ENCODE data around the gene KLHL14. TPM values are rescaled to one million over a fixed set of nuclear protein-coding genes. Genes with fewer than 3 reads are reported as not detected.
"Not testable (repeated sequence)": the region's sequence is repeated elsewhere in the genome, so short reads cannot be mapped to it uniquely, and the experiment has no call there.

Gene KLHL14
- total RNA-seq, 2 experiments from 2014 or later = not detected

GRCh38 chr18:32672398-32672797, 100.4 kb downstream of the KLHL14 start:
- DNase-seq (no peak), ATAC-seq (no peak)
- H3K27ac Mint-ChIP-seq = no peak overlapping the region
- no peaks in the 10 kb centered on the region for H3K36me3 Mint-ChIP-seq (ENCODE audit: low read depth)
- ChIA-PET CTCF (interaction anchor here (0.7 kb wide), 1 partner anchor 177 kb away, joined by 3 read pairs; no protein-coding TSS in a partner anchor), POLR2A (no interaction called here)
- intact Hi-C loops (cut with DNase I, micrococcal nuclease) = no loop called here
- peaks cover 7% of the 10 kb centered on the region for H3K27me3 Mint-ChIP-seq
- H3K4me3 Mint-ChIP-seq = no peak overlapping the region
- H3K4me1 Mint-ChIP-seq = no peaks in the 10 kb centered on the region
- no peaks in the 10 kb centered on the region for H3K9me3 Mint-ChIP-seq (ENCODE audit: low read depth)

GRCh38 chr18:32670727-32671126, 102.1 kb downstream of the KLHL14 start:
- Mint-ChIP-seq H3K4me3 (no peak overlapping the region), H3K4me1 (no peaks in the 10 kb centered on the region), H3K9me3 (ENCODE audit: low read depth) (no peaks in the 10 kb centered on the region), H3K36me3 (ENCODE audit: low read depth) (no peaks in the 10 kb centered on the region), H3K27me3 (peaks cover 2% of the 10 kb centered on the region), H3K27ac (no peak overlapping the region)
- CTCF ChIA-PET = interaction anchor here (1.1 kb wide), 1 partner anchor 13 kb away, joined by 3 read pairs; no protein-coding TSS in a partner anchor
- POLR2A ChIA-PET = no interaction called here
- ATAC-seq = no peak
- no peak for DNase-seq
- intact Hi-C loops (cut with DNase I, micrococcal nuclease) = no loop called here

- intact Hi-C loops (cut with DNase I, micrococcal nuclease) = no loop called here
- H3K36me3 Mint-ChIP-seq (ENCODE audit: low read depth) = no peaks in the 10 kb centered on the region
- POLR2A ChIA-PET = no interaction called here
Observed at GRCh38 chr18:32669549-32670165, 103.2 kb downstream of the KLHL14 start.

GRCh38 chr18:32668956-32669355, 103.9 kb downstream of the KLHL14 start:
- ChIA-PET CTCF (interaction anchor here (0.7 kb wide), 1 partner anchor 16 kb away, joined by 3 read pairs; no protein-coding TSS in a partner anchor), POLR2A (no interaction called here)
- H3K27ac Mint-ChIP-seq = no peak overlapping the region
- DNase-seq = no peak
- H3K9me3 Mint-ChIP-seq (ENCODE audit: low read depth) = no peaks in the 10 kb centered on the region
- no peak for ATAC-seq
- no peak overlapping the region for H3K4me3 Mint-ChIP-seq
- H3K4me1 Mint-ChIP-seq = no peaks in the 10 kb centered on the region
- H3K36me3 Mint-ChIP-seq (ENCODE audit: low read depth) = no peaks in the 10 kb centered on the region
- intact Hi-C loops (cut with DNase I, micrococcal nuclease) = no loop called here
- H3K27me3 Mint-ChIP-seq = peaks cover 2% of the 10 kb centered on the region

More at GRCh38 chr18:32669549-32670165, 103.2 kb downstream of the KLHL14 start:
- no peak overlapping the region for H3K27ac Mint-ChIP-seq
- no peaks in the 10 kb centered on the region for H3K4me1 Mint-ChIP-seq
- no peaks in the 10 kb centered on the region for H3K9me3 Mint-ChIP-seq (ENCODE audit: low read depth)
- DNase-seq = peak; percentile 7
- H3K4me3 Mint-ChIP-seq = no peak overlapping the region
- no peak for ATAC-seq
- CTCF ChIA-PET = no interaction called here
- peaks cover 2% of the 10 kb centered on the region for H3K27me3 Mint-ChIP-seq

- Mint-ChIP-seq H3K4me3 (no peak overlapping the region), H3K36me3 (ENCODE audit: low read depth) (no peaks in the 10 kb centered on the region), H3K27ac (no peak overlapping the region), H3K27me3 (peaks cover 2% of the 10 kb centered on the region), H3K9me3 (ENCODE audit: low read depth) (no peaks in the 10 kb centered on the region), H3K4me1 (no peaks in the 10 kb centered on the region)
- intact Hi-C loops (cut with DNase I, micrococcal nuclease) = no loop called here
- ChIA-PET CTCF (no interaction called here), POLR2A (no interaction called here)
- ATAC-seq (no peak), DNase-seq (peak; percentile 4)
Observed at GRCh38 chr18:32661486-32662299, 111.1 kb downstream of the KLHL14 start.

GRCh38 chr18:32654507-32654906, 118.3 kb downstream of the KLHL14 start:
- H3K27ac Mint-ChIP-seq; H3K4me1 Mint-ChIP-seq; ATAC-seq; H3K27me3 Mint-ChIP-seq; POLR2A ChIA-PET; DNase-seq; intact Hi-C loops (cut with DNase I, micrococcal nuclease); H3K36me3 Mint-ChIP-seq (ENCODE audit: low read depth); H3K9me3 Mint-ChIP-seq (ENCODE audit: low read depth); H3K4me3 Mint-ChIP-seq; CTCF ChIA-PET: not testable (repeated sequence)

- H3K27ac Mint-ChIP-seq; H3K4me1 Mint-ChIP-seq; POLR2A ChIA-PET; H3K4me3 Mint-ChIP-seq; H3K27me3 Mint-ChIP-seq; CTCF ChIA-PET; ATAC-seq; H3K9me3 Mint-ChIP-seq (ENCODE audit: low read depth); H3K36me3 Mint-ChIP-seq (ENCODE audit: low read depth); intact Hi-C loops (cut with DNase I, micrococcal nuclease); DNase-seq: not testable (repeated sequence)
Observed at GRCh38 chr18:32637659-32638058, 135.2 kb downstream of the KLHL14 start.

GRCh38 chr18:32637226-32637625, 135.6 kb downstream of the KLHL14 start:
- H3K36me3 Mint-ChIP-seq (ENCODE audit: low read depth) = no peaks in the 10 kb centered on the region
- ChIA-PET CTCF (no interaction called here), POLR2A (no interaction called here)
- no peaks in the 10 kb centered on the region for H3K9me3 Mint-ChIP-seq (ENCODE audit: low read depth)
- ATAC-seq = no peak
- H3K27me3 Mint-ChIP-seq = peaks cover 5% of the 10 kb centered on the region
- H3K4me3 Mint-ChIP-seq = no peak overlapping the region
- intact Hi-C loops (cut with DNase I, micrococcal nuclease) = no loop called here
- no peak for DNase-seq
- H3K27ac Mint-ChIP-seq = no peak overlapping the region
- H3K4me1 Mint-ChIP-seq = no peaks in the 10 kb centered on the region

GRCh38 chr18:32634876-32635431, 137.9 kb downstream of the KLHL14 start:
- ChIA-PET POLR2A (no interaction called here), CTCF (no interaction called here)
- peaks cover 7% of the 10 kb centered on the region for H3K27me3 Mint-ChIP-seq
- DNase-seq (no peak), ATAC-seq (no peak)
- H3K4me1 Mint-ChIP-seq = no peaks in the 10 kb centered on the region
- H3K27ac Mint-ChIP-seq = no peak overlapping the region
- H3K36me3 Mint-ChIP-seq (ENCODE audit: low read depth) = no peaks in the 10 kb centered on the region
- no peak overlapping the region for H3K4me3 Mint-ChIP-seq
- intact Hi-C loops (cut with DNase I, micrococcal nuclease) = no loop called here
- no peaks in the 10 kb centered on the region for H3K9me3 Mint-ChIP-seq (ENCODE audit: low read depth)

GRCh38 chr18:32629981-32630700, 142.7 kb downstream of the KLHL14 start:
- intact Hi-C loops (cut with DNase I, micrococcal nuclease) = no loop called here
- Mint-ChIP-seq H3K27me3 (peaks cover 7% of the 10 kb centered on the region), H3K4me1 (no peaks in the 10 kb centered on the region), H3K4me3 (no peak overlapping the region), H3K36me3 (ENCODE audit: low read depth) (no peaks in the 10 kb centered on the region), H3K9me3 (ENCODE audit: low read depth) (no peaks in the 10 kb centered on the region), H3K27ac (no peak overlapping the region)
- no peak for DNase-seq
- no peak for ATAC-seq
- CTCF ChIA-PET = no interaction called here
- POLR2A ChIA-PET = no interaction called here

GRCh38 chr18:32629292-32629691, 143.5 kb downstream of the KLHL14 start:
- no peaks in the 10 kb centered on the region for H3K36me3 Mint-ChIP-seq (ENCODE audit: low read depth)
- intact Hi-C loops (cut with DNase I, micrococcal nuclease) = no loop called here
- ChIA-PET POLR2A (no interaction called here), CTCF (no interaction called here)
- no peaks in the 10 kb centered on the region for H3K4me1 Mint-ChIP-seq
- no peak for DNase-seq
- ATAC-seq = no peak
- no peak overlapping the region for H3K4me3 Mint-ChIP-seq
- no peaks in the 10 kb centered on the region for H3K9me3 Mint-ChIP-seq (ENCODE audit: low read depth)
- no peak overlapping the region for H3K27ac Mint-ChIP-seq
- peaks cover 4% of the 10 kb centered on the region for H3K27me3 Mint-ChIP-seq

Data from activated CD4-positive, alpha-beta T cell treated with anti-CD3 and anti-CD28 coated beads for 36 hours (primary cell).